ENCODE data around the gene ARSI.

Gene ARSI

GRCh38 chr5:150295172-150295634, 7.5 kb downstream of the ARSI start:
- FAIRE-seq (no peak), DNase-seq (ENCODE audit: low spot score) (peak; percentile 54)

- FAIRE-seq (no peak), DNase-seq (ENCODE audit: low spot score) (no peak)
Observed at GRCh38 chr5:150294551-150295071, 8.1 kb downstream of the ARSI start.

GRCh38 chr5:150293091-150293941, 9.4 kb downstream of the ARSI start:
- DNase-seq (ENCODE audit: low spot score) = no peak
- no peak for FAIRE-seq

GRCh38 chr5:150291388-150292385, 11.0 kb downstream of the ARSI start:
- no peak for FAIRE-seq
- no peak for DNase-seq (ENCODE audit: low spot score)

GRCh38 chr5:150289551-150290390, 12.9 kb downstream of the ARSI start, which contains the start of gene CAMK2A:
TSS of gene CAMK2A (minus strand) at chr5:150289773. CDS start at chr5:150289625, 148 bp downstream.
- DNase-seq (ENCODE audit: low spot score) (no peak), FAIRE-seq (no peak)

- DNase-seq (ENCODE audit: low spot score) (no peak), FAIRE-seq (no peak)
Observed at GRCh38 chr5:150288791-150289190, 13.9 kb downstream of the ARSI start.

- DNase-seq (ENCODE audit: low spot score) = no peak
- FAIRE-seq = no peak
Observed at GRCh38 chr5:150288361-150288760, 14.3 kb downstream of the ARSI start.

GRCh38 chr5:150286820-150287219, 15.9 kb downstream of the ARSI start:
- FAIRE-seq = no peak
- no peak for DNase-seq (ENCODE audit: low spot score)

- DNase-seq (ENCODE audit: low spot score) (no peak), FAIRE-seq (no peak)
Observed at GRCh38 chr5:150285114-150285513, 17.6 kb downstream of the ARSI start.

GRCh38 chr5:150284311-150284710, 18.4 kb downstream of the ARSI start:
- FAIRE-seq (no peak), DNase-seq (ENCODE audit: low spot score) (no peak)

- FAIRE-seq = no peak
Observed at GRCh38 chr5:150283904-150284303, 18.8 kb downstream of the ARSI start.

GRCh38 chr5:150281987-150282386, 20.7 kb downstream of the ARSI start:
- FAIRE-seq (no peak), DNase-seq (ENCODE audit: low spot score) (no peak)

More at GRCh38 chr5:150283904-150284303, 18.8 kb downstream of the ARSI start:
- no peak for DNase-seq (ENCODE audit: low spot score)

GRCh38 chr5:150279330-150280020, 23.2 kb downstream of the ARSI start:
- DNase-seq (ENCODE audit: low spot score) = no peak
- FAIRE-seq = no peak

- DNase-seq (ENCODE audit: low spot score) = peak; percentile 88
- FAIRE-seq = peak; percentile 87
Observed at GRCh38 chr5:150278916-150279315, 23.8 kb downstream of the ARSI start.

GRCh38 chr5:150278046-150278730, 24.5 kb downstream of the ARSI start:
- DNase-seq (ENCODE audit: low spot score) = no peak
- no peak for FAIRE-seq

GRCh38 chr5:150277043-150277442, 25.7 kb downstream of the ARSI start:
- FAIRE-seq (no peak), DNase-seq (ENCODE audit: low spot score) (no peak)

- FAIRE-seq (no peak), DNase-seq (ENCODE audit: low spot score) (no peak)
Observed at GRCh38 chr5:150274811-150275210, 27.9 kb downstream of the ARSI start.

- FAIRE-seq (no peak), DNase-seq (ENCODE audit: low spot score) (peak; percentile 32)
Observed at GRCh38 chr5:150272531-150272930, 30.2 kb downstream of the ARSI start.

GRCh38 chr5:150271923-150272322, 30.8 kb downstream of the ARSI start:
- no peak for FAIRE-seq
- DNase-seq (ENCODE audit: low spot score) = no peak
